ENCODE measurements around the gene HEMK1. TPM values are rescaled to one million over a fixed set of nuclear protein-coding genes. Genes with fewer than 3 reads are reported as not detected.

The HEMK1 gene
- total RNA-seq, 3 donors from 2014 or later (not counting 1 experiment from before 2014, with no cell fraction given), result 20.5 to 29.3 (median 28.2) TPM

- Histone ChIP-seq H3K9me3 (ENCODE audit: control insufficient read depth, insufficient read depth, low read length) (no peaks in the 10 kb centered on the region), H3K4me1 (ENCODE audit: control insufficient read depth, insufficient read depth, low read length) (peaks cover 5% of the 10 kb centered on the region), H3K4me3 (ENCODE audit: low read length) (no peak overlapping the region), H3K36me3 (ENCODE audit: control insufficient read depth, insufficient read depth, low read length) (no peaks in the 10 kb centered on the region), H3K27me3 (ENCODE audit: control insufficient read depth, insufficient read depth, low read length) (peaks cover 4% of the 10 kb centered on the region), H3K27ac (ENCODE audit: low read length) (no peak overlapping the region)
- intact Hi-C loops (cut with micrococcal nuclease), result no loop called here
- Mint-ChIP-seq H3K27ac (no peak overlapping the region), H3K4me3 (no peak overlapping the region), H3K27me3 (ENCODE audit: low read depth in 2 of 2) (peaks cover 13 to 15% of the 10 kb centered on the region in 2 donors), H3K4me1 (peaks cover 7 to 24% of the 10 kb centered on the region in 2 donors), H3K36me3 (no peaks in the 10 kb centered on the region), H3K9me3 (no peaks in the 10 kb centered on the region)
- ATAC-seq (no peak), DNase-seq (no peak)
- 84% methylated on average over 9 of the region's 9 CpGs for WGBS (ENCODE audit: insufficient coverage)
- no peak for TF ChIP-seq CTCF (IDR thresholded peaks at IDR 0.05)
Observed at GRCh38 chr3:50534681-50535330, 34.5 kb upstream of the HEMK1 start.

GRCh38 chr3:50536471-50537180 is 32.7 kb upstream of the HEMK1 start:
- DNase-seq (no peak), ATAC-seq (no peak)
- 71% methylated on average over 5 of the region's 5 CpGs for WGBS (ENCODE audit: insufficient coverage)
- H3K27ac Mint-ChIP-seq, result no peak overlapping the region
- TF ChIP-seq CTCF (IDR thresholded peaks at IDR 0.05), result no peak
- no peaks in the 10 kb centered on the region for H3K36me3 Mint-ChIP-seq
- no peak overlapping the region for H3K4me3 ChIP-seq (ENCODE audit: low read length)
- intact Hi-C loops (cut with micrococcal nuclease), result no loop called here
- H3K9me3 ChIP-seq (ENCODE audit: control insufficient read depth, insufficient read depth, low read length), result no peaks in the 10 kb centered on the region
- H3K36me3 ChIP-seq (ENCODE audit: control insufficient read depth, insufficient read depth, low read length), result no peaks in the 10 kb centered on the region
- H3K27me3 ChIP-seq (ENCODE audit: control insufficient read depth, insufficient read depth, low read length), result no peaks in the 10 kb centered on the region
- peaks cover 12 to 16% of the 10 kb centered on the region in 2 donors for H3K27me3 Mint-ChIP-seq (ENCODE audit: low read depth in 2 of 2)
- H3K4me1 ChIP-seq (ENCODE audit: control insufficient read depth, insufficient read depth, low read length), result no peaks in the 10 kb centered on the region
- H3K4me3 Mint-ChIP-seq, result no peak overlapping the region
- peaks cover 10 to 24% of the 10 kb centered on the region in 2 donors for H3K4me1 Mint-ChIP-seq
- H3K9me3 Mint-ChIP-seq, result no peaks in the 10 kb centered on the region
- no peak overlapping the region for H3K27ac ChIP-seq (ENCODE audit: low read length)

GRCh38 chr3:50537421-50538129 is 31.7 kb upstream of the HEMK1 start:
- Histone ChIP-seq H3K27me3 (ENCODE audit: control insufficient read depth, insufficient read depth, low read length) (no peaks in the 10 kb centered on the region), H3K27ac (ENCODE audit: low read length) (no peak overlapping the region), H3K4me1 (ENCODE audit: control insufficient read depth, insufficient read depth, low read length) (peaks cover 6% of the 10 kb centered on the region), H3K36me3 (ENCODE audit: control insufficient read depth, insufficient read depth, low read length) (no peaks in the 10 kb centered on the region), H3K4me3 (ENCODE audit: low read length) (no peak overlapping the region), H3K9me3 (ENCODE audit: control insufficient read depth, insufficient read depth, low read length) (no peaks in the 10 kb centered on the region)
- 81% methylated on average over 4 of the region's 4 CpGs for WGBS (ENCODE audit: insufficient coverage)
- peaks cover 12 to 16% of the 10 kb centered on the region in 2 donors for H3K27me3 Mint-ChIP-seq (ENCODE audit: low read depth in 2 of 2)
- no peaks in the 10 kb centered on the region for H3K9me3 Mint-ChIP-seq
- TF ChIP-seq CTCF (IDR thresholded peaks at IDR 0.05), result no peak
- H3K4me1 Mint-ChIP-seq, result peaks cover 11 to 28% of the 10 kb centered on the region in 2 donors
- intact Hi-C loops (cut with micrococcal nuclease), result no loop called here
- DNase-seq (no peak), ATAC-seq (no peak)
- no peak overlapping the region for H3K4me3 Mint-ChIP-seq
- H3K36me3 Mint-ChIP-seq, result no peaks in the 10 kb centered on the region
- no peak overlapping the region for H3K27ac Mint-ChIP-seq

All from natural killer cell (primary cell).